Activated CD4-positive, alpha-beta T cell treated with anti-CD3 and anti-CD28 coated beads, Interleukin-2, amount 50 U/mL, for 1 hour (primary cell): ENCODE data around the gene TREX2.

Source experiments
- DNase-seq: peaks from one replicate; pipeline ENCODE4 v3.0.0-alpha.2; 2020

The TREX2 gene

DNA sequence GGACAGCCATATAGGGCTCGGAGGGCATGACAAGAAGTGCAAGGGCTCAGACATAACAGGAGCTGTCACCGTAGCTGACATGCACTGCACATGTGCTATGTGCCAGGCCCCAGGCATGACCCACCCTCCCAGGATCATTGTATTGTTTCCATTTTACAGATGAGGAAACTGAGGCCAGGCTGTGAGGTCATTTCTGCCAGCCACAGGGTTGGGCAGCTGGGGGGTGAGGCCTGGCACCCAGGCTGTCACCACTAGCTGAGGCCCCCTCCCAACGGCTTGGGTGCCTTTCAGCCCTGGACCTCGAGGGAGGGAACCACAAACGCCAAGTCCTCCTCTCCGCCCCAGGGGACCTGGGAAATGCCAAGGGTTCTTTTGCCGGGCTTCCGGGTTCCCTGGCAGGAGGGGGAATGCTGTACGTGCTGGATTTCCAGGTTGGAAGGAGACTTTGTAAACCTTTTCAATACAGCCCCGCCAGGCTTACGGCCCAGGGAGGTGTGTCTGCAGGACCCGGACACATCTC, 12.6 kb downstream of the TREX2 start:
- no peak for DNase-seq

- no peak for DNase-seq
Observed at GRCh38 chrX:153430796-153431195, 15.1 kb downstream of the TREX2 start.

- DNase-seq = no peak
Observed at GRCh38 chrX:153426204-153426603, 19.7 kb downstream of the TREX2 start.

GRCh38 chrX:153423652-153424051, 22.2 kb downstream of the TREX2 start:
- no peak for DNase-seq

DNA sequence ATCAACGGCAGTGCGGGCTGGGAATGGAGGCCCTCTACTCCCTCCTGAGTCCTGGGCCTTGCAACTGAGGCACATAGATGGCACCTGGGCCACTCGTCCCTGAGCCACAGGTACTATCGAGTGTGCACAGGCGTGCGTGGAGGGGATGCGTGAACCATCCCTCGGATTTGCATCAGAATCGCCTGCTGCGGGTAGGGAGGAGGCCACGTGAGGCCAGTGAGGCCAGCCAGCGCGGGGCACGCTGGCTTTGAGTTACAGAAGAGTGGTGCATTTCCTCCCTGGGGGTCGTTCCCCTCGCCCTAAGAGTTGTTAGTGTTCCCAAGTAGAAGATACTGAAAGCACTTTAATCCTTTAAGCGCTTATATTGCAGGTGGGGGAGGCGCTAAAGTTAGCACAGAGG, 24.0 kb downstream of the TREX2 start:
- DNase-seq = no peak

DNA sequence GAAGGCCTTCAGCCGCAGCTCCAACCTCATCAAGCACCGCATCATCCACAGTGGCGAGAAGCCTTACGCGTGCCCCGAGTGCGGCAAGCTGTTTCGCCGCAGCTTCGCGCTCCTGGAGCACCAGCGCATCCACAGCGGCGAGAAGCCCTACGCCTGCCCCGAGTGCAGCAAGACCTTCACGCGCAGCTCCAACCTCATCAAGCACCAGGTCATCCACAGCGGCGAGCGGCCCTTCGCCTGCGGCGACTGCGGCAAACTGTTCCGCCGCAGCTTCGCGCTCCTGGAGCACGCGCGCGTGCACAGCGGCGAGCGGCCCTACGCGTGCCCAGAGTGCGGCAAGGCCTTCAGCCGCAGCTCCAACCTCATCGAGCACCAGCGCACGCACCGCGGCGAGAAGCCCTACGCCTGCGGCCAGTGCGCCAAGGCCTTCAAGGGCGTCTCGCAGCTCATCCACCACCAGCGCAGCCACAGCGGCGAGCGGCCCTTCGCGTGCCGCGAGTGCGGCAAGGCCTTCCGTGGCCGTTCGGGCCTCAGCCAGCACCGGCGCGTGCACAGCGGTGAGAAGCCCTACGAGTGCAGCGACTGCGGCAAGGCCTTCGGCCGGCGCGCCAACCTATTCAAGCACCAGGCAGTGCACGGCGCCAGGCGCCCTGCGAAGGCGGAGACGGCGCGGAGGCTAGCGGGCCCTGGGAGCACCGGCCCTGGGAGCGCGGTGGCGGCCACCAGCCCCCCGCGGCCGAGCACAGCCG, 24.8 kb downstream of the TREX2 start:
- no peak for DNase-seq

DNA sequence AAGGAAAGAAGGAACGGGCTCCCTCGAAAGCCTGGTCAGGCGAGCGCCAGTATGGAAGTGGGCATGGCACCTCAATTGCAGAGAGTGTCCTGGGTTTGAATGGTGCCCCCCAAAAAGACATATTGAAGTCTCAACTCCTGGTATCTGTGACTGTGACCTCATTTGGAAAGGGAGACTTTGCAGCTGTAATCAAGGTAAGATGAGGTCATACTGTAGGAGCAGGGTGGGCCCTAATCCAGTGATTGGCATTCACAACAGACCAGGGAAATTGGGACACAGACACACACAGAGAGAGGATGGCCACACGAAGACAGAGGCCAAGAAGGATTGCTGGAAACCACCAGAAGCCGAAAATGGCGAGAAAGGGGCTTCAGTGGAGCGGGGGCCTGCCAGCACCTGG, 28.2 kb downstream of the TREX2 start:
- no peak for DNase-seq

GRCh38 chrX:153416781-153417450, 28.9 kb downstream of the TREX2 start:
- no peak for DNase-seq

GRCh38 chrX:153414856-153415510, 30.9 kb downstream of the TREX2 start:
- DNase-seq = no peak

DNA sequence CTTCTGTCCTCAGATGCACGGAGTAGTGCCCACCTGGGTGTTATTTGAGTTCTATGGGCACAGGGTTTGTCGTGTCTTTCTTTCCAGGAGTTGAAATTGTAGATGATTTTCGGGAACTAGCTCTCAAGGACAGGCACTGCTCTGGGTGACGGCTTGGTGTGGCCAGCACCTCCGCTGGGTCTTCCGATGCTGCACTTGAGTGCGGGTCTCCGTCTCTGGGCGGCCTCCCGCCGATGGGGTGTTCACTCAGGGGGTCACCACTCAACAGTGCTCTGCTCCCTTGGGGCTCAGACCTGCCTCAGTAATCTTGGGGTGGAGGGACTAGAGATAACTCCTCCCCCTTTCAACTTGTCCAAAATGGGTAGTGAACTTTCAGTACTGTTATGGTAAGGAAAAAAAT, 32.1 kb downstream of the TREX2 start:
- no peak for DNase-seq

DNA sequence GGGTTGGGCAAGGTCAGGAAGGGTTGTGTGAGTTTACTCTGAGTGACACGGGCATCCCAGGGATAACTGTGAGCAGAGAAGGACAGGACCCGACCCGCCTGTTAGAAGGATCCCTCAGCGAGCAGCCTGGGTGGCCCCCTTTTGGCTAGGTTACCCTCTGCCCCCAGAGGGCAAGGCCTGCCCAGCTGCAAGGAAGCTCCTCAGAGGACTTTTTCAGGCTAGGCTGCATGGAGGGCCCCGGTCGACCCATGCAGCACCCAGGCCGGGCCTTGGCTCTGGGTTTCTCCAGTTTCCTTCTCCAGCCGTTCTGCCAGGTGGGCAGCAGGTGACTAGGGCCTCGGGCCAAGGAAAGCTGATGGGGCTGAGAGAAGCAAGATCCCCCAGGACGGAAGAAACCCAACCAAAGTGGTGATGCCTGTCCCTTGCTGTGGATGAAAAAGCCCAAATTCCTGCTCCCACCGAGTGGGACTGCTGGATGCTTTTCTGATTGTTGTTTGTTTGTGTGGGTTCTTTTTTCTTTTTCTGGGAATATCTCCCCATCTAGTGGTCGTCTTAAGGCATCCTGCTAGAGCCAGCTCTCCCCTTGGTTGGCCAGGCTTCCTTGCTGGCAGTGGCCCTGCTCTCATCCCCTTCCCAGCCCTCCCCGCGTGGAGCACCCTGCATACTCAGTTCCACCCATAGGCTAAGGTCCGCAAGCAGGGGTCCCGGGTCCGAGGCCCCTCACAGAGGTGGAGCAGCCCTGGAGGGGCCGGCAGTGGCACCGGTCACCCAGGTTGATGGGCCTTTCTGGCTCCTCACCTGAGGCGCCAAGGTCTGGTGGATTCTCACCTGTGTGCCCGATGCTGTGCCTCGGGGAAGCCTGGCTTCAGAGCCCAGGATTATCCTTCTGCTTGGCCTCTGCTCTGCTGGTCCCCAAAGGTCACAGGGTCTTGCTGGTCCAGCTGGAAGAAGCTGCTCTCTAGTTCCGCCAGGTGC, 32.8 kb downstream of the TREX2 start:
- no peak for DNase-seq

- DNase-seq = no peak
Observed at GRCh38 chrX:153411988-153412574, 33.8 kb downstream of the TREX2 start.

- peak; percentile 26 for DNase-seq
Observed at GRCh38 chrX:153411255-153411987, 34.4 kb downstream of the TREX2 start, which contains the start of gene ZFP92. ZFP92 (plus strand) TSS chrX:153411472; CDS start chrX:153418323, 6,851 bp downstream.

DNA sequence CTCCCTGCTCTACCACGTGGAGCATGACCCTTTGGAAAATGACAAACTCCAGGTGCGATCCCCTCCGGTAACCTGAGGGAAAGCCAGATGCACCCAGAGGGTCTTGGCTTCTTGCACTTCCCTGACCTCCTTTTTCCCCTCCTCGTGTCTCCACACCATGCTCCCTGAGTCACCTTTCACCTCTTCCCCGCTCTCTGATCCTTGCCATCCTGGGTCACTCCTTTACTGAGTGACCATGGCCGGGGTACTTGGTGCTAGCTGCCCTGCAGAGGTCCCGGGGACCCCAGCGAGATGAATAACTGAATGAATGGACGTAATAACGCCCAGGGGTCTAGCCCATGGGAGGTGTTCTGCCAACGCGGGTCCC, 35.0 kb downstream of the TREX2 start:
- DNase-seq = no peak

DNA sequence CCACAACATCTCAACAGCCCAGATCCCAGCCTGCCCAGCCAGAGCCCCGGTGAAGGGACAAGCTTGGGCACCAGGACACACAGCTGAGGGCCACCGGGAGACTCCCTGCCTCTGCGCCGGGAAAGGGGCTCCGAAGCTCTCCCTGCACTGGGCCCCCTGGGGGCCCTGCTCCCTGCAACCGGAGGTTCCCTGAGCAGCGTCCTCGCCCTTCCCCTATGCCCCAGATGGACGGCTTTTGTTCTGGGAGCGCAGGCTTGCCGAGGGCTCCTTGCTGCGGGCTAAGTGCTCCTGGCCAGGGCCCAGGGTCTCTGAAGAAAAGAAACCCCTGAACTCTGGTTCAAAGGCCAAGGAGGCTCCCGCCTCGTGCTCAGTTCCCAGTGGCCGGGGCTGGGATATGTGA, 35.5 kb downstream of the TREX2 start:
- no peak for DNase-seq

DNA sequence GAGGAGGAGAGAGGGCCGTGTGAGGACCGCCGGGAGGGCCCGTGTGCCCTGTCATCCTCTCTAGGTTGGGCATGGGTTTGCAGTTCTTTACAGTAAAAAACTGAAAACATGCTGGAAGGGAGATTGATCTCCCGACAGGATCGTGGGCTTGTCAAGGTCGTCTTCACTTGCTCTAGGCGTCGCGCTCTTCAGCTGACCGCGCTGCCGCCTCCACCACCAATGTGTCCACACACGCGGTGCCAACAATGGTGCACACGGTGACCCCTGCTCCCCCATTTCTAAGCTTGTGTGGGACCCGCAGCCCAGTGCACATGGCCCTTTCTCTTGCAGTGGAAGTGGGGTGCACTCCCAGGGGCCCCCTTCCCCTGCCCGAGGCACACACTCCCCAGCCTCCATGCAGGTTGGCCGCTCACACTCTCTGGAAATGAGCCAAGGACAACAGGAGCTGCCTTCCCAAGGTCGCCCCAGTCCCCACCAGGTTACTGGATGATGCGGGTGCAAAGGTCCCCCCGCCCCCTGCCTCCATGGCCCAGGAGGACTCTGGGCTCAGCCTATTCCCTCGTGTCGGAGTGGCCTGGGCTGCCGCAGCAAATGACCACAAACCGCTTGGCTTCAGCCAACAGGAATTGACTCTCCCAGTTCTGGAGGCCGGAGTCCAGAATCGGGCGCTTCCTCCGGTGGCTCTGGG, 36.3 kb downstream of the TREX2 start:
- no peak for DNase-seq

- no peak for DNase-seq
Observed at GRCh38 chrX:153408871-153409351, 36.9 kb downstream of the TREX2 start.

DNA sequence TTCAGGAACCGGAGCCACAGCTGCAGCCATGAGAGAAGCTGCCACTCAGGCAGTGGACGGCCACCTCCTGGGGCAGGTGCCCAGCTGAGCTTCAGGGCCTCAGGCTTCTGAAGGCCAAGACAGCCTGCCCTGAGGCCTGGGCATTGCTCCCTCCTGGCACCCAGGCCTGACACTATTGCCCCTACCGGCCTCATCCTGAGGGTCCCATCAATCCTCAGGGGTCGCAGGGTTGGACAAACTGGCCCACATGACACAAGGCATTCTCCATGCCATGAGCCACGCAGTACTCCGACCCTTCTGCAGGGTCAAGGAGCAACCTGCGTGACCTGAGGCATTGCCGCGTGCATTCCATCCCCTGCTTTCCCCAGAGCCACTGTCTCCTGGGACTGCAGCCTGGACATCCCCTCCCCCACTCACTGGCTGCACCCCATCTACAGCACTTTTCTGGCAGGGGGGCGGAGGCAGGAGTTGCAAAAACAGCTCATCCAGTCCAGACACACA, 37.6 kb downstream of the TREX2 start:
- no peak for DNase-seq

DNA sequence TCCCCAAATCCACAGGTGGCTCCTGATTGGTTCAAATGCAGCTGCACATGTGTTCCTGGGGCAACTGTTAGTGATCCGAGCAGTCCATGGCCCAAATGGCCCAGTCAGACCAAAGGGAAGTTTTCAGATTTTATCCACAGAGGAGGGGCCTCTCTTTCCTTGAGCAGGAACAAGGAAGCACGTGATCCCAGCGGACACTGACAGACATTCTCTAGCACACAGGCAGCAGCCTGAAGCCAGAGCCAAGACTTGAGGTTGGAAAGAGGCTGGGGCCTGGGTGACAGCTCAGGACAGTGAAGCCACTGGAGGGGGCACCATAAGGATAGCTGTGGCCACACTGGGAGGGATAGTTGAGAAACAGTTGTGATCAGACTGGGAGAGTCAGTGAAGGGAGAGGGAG, 38.1 kb downstream of the TREX2 start:
- no peak for DNase-seq

- DNase-seq = no peak
Observed at GRCh38 chrX:153406903-153407302, 39.0 kb downstream of the TREX2 start.

GRCh38 chrX:153406011-153406410, 39.8 kb downstream of the TREX2 start:
- DNase-seq = no peak
